ENCODE results near the gene FTO.

Gene FTO

DNA sequence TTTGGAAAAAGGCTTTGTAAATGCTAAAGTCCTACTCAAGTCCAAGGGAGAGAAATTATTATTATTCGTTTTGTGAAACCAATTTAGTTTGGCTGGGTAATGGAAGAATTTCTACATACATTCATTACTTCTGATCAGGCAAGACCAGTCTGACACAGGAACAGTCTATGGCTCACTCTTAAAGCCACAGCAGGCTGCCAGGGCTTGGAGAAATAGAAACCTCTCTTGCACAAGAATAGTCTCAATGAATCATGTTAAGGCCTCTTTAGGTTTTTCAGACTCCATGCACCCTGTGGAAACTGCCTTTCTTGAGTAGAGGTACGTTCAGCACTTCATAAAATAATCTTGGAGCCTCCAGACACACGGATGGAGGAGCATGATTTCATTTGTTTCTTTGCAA lies 414.9 kb downstream of the FTO start:
- TF ChIP-seq CTCF (IDR thresholded peaks at IDR 0.05; ENCODE audit: low read length) = no peak
- no peak for TF ChIP-seq EZH2 (optimal IDR thresholded peaks at IDR 0.05; ENCODE audit: low read depth, low read length)
- TF ChIP-seq EZH2phosphoT487 (IDR thresholded peaks at IDR 0.05; ENCODE audit: low read length) = no peak
- no peaks in the 10 kb centered on the region for H3K9me2 ChIP-seq (replicated peaks; ENCODE audit: insufficient read depth, low read length)
- no peaks in the 10 kb centered on the region for H3K9me3 ChIP-seq (replicated peaks; ENCODE audit: insufficient read depth, low read length)
- H3K79me2 ChIP-seq (ENCODE audit: low read length) = no peaks in the 10 kb centered on the region
- no peaks in the 10 kb centered on the region for H3K27me3 ChIP-seq (replicated peaks; ENCODE audit: insufficient read depth, low read length)
- no peaks in the 10 kb centered on the region for H3K4me1 ChIP-seq (ENCODE audit: low read length)
- no peak overlapping the region for H2AFZ ChIP-seq (ENCODE audit: low read length)
- no peaks in the 10 kb centered on the region for H3K36me3 ChIP-seq (replicated peaks; ENCODE audit: insufficient read depth, low read length)
- DNase-seq = no peak
- no peak overlapping the region for H3K9ac ChIP-seq (ENCODE audit: low read length)
- no peaks in the 10 kb centered on the region for H4K20me1 ChIP-seq (ENCODE audit: insufficient read depth, low read length)
- H3F3A ChIP-seq (ENCODE audit: insufficient read depth, low read length) = no peaks in the 10 kb centered on the region
- H3K27ac ChIP-seq (ENCODE audit: low read length) = no peak overlapping the region
- no peak overlapping the region for H3K4me2 ChIP-seq (ENCODE audit: low read depth, low read length)
- H3K4me3 ChIP-seq (ENCODE audit: low read length) = no peak overlapping the region

DNA sequence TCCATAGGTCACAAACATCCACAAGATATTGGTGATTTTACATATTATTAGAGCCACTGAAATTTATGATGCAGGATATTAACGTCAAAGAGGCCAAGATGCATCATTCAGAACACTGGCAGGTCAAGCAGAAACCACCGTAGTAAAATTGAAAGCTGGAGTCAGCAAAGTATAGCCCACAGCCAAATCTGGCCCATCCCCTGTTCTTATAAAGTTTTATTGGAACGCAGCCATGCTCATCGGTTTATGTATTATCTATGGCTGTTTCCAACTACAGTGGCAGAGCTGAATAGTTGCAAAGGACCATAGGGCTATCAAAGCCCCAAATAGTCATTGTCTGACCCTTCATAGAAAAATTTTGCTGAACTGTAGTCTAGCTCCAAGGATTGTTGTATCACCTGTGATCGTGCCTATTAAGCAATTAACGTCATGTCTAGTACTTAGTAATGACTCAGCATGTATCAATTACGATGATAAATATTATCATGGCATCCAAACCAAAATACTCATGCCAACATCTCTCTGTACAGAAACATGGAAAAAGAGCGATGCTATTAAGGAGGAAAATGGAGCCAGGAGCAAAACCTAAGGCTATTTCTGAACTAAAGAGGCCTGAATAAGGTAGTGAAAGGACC lies 417.0 kb downstream of the FTO start:
- Histone ChIP-seq H3K79me2 (ENCODE audit: low read length) (no peaks in the 10 kb centered on the region), H3K4me3 (ENCODE audit: low read length) (no peak overlapping the region), H3K27ac (ENCODE audit: low read length) (no peak overlapping the region), H3K27me3 (replicated peaks; ENCODE audit: insufficient read depth, low read length) (no peaks in the 10 kb centered on the region), H3F3A (ENCODE audit: insufficient read depth, low read length) (no peaks in the 10 kb centered on the region), H3K36me3 (replicated peaks; ENCODE audit: insufficient read depth, low read length) (no peaks in the 10 kb centered on the region), H3K4me2 (ENCODE audit: low read depth, low read length) (no peak overlapping the region), H4K20me1 (ENCODE audit: insufficient read depth, low read length) (no peaks in the 10 kb centered on the region), H3K9me3 (replicated peaks; ENCODE audit: insufficient read depth, low read length) (no peaks in the 10 kb centered on the region), H2AFZ (ENCODE audit: low read length) (no peak overlapping the region), H3K9me2 (replicated peaks; ENCODE audit: insufficient read depth, low read length) (no peaks in the 10 kb centered on the region), H3K9ac (ENCODE audit: low read length) (no peak overlapping the region), H3K4me1 (ENCODE audit: low read length) (no peaks in the 10 kb centered on the region)
- DNase-seq = no peak
- TF ChIP-seq CTCF (IDR thresholded peaks at IDR 0.05; ENCODE audit: low read length) = no peak
- TF ChIP-seq EZH2phosphoT487 (IDR thresholded peaks at IDR 0.05; ENCODE audit: low read length) = no peak
- no peak for TF ChIP-seq EZH2 (optimal IDR thresholded peaks at IDR 0.05; ENCODE audit: low read depth, low read length)

DNA sequence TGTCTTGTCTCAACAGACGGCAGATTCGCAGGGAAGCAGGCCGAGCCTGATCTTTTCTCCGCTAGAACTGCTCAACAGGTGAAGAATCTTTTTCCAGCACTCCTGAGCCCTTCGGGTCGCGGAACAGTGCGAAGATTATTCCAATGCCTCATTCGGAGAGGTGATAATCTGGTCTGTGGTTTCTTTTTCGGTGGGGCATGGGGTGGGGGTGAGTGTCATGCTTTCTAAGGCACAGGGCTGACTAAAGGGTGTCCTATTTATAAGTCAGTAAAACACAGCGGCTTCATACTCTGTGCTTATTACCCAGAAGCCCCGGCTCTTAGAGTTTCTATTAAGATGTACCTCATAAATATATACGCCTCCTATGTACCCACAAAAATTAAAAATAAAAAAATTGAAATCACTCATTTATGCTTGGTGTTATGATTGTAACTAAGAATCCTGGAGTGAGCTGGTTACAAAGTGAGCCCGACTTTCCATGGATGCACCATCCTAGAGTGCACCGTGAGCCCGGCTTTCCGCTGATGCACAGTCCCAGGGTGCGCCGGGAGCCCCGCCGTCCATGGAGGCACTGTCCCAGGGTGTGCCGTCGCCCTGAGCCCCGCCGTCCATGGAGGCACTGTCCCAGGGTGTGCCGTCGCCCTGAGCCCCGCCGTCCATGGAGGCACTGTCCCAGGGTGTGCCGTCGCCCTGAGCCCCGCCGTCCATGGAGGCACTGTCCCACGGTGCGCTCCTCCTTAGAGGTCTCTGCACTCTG lies 417.8 kb downstream of the FTO start:
- no peak overlapping the region for H3K27ac ChIP-seq (ENCODE audit: low read length)
- no peaks in the 10 kb centered on the region for H3K36me3 ChIP-seq (replicated peaks; ENCODE audit: insufficient read depth, low read length)
- H3K9ac ChIP-seq (ENCODE audit: low read length) = no peak overlapping the region
- no peaks in the 10 kb centered on the region for H3K79me2 ChIP-seq (ENCODE audit: low read length)
- no peaks in the 10 kb centered on the region for H3K27me3 ChIP-seq (replicated peaks; ENCODE audit: insufficient read depth, low read length)
- no peak overlapping the region for H3K4me3 ChIP-seq (ENCODE audit: low read length)
- DNase-seq = no peak
- no peak overlapping the region for H3K4me2 ChIP-seq (ENCODE audit: low read depth, low read length)
- no peaks in the 10 kb centered on the region for H3K4me1 ChIP-seq (ENCODE audit: low read length)
- H3K9me3 ChIP-seq (replicated peaks; ENCODE audit: insufficient read depth, low read length) = no peaks in the 10 kb centered on the region
- H2AFZ ChIP-seq (ENCODE audit: low read length) = no peak overlapping the region
- no peak for TF ChIP-seq EZH2 (optimal IDR thresholded peaks at IDR 0.05; ENCODE audit: low read depth, low read length)
- no peaks in the 10 kb centered on the region for H4K20me1 ChIP-seq (ENCODE audit: insufficient read depth, low read length)
- no peaks in the 10 kb centered on the region for H3K9me2 ChIP-seq (replicated peaks; ENCODE audit: insufficient read depth, low read length)
- no peaks in the 10 kb centered on the region for H3F3A ChIP-seq (ENCODE audit: insufficient read depth, low read length)

GRCh38 chr16:54123766-54124165 lies 419.8 kb downstream of the FTO start:
- no peak overlapping the region for H3K9ac ChIP-seq (ENCODE audit: low read length)
- H3K4me1 ChIP-seq (ENCODE audit: low read length) = no peaks in the 10 kb centered on the region
- no peak overlapping the region for H3K4me3 ChIP-seq (ENCODE audit: low read length)
- H3F3A ChIP-seq (ENCODE audit: insufficient read depth, low read length) = no peaks in the 10 kb centered on the region
- no peak for TF ChIP-seq CTCF (IDR thresholded peaks at IDR 0.05; ENCODE audit: low read length)
- no peak for TF ChIP-seq EZH2 (optimal IDR thresholded peaks at IDR 0.05; ENCODE audit: low read depth, low read length)
- TF ChIP-seq EZH2phosphoT487 (IDR thresholded peaks at IDR 0.05; ENCODE audit: low read length) = no peak
- no peaks in the 10 kb centered on the region for H3K9me3 ChIP-seq (replicated peaks; ENCODE audit: insufficient read depth, low read length)
- H3K79me2 ChIP-seq (ENCODE audit: low read length) = no peaks in the 10 kb centered on the region
- H3K4me2 ChIP-seq (ENCODE audit: low read depth, low read length) = no peak overlapping the region
- H3K9me2 ChIP-seq (replicated peaks; ENCODE audit: insufficient read depth, low read length) = no peaks in the 10 kb centered on the region
- no peak overlapping the region for H2AFZ ChIP-seq (ENCODE audit: low read length)
- no peaks in the 10 kb centered on the region for H3K36me3 ChIP-seq (replicated peaks; ENCODE audit: insufficient read depth, low read length)
- H3K27ac ChIP-seq (ENCODE audit: low read length) = no peak overlapping the region
- no peaks in the 10 kb centered on the region for H4K20me1 ChIP-seq (ENCODE audit: insufficient read depth, low read length)
- no peaks in the 10 kb centered on the region for H3K27me3 ChIP-seq (replicated peaks; ENCODE audit: insufficient read depth, low read length)
- no peak for DNase-seq
